GM23248 (cell line): ENCODE data around the gene SH3RF3.

Experiments used
- EZH2 ChIP-seq: fragments of 200-600 bp; sonication (generic); IDR thresholded peaks from 2 replicates; pipeline ENCODE4 v1.6.1; 2018; ENCODE audit warnings: antibody characterized with exemption, mild to moderate bottlenecking; ENCODE audit not compliant: insufficient read depth, poor library complexity, severe bottlenecking
- EZH2phosphoT487 ChIP-seq: fragments of 200-600 bp; sonication (generic); IDR thresholded peaks from 2 replicates; pipeline ENCODE4 v1.6.1; 2018; ENCODE audit warnings: antibody characterized with exemption, moderate library complexity, mild to moderate bottlenecking, low read depth; ENCODE audit not compliant: insufficient read depth

- no peak for TF ChIP-seq EZH2phosphoT487
- TF ChIP-seq EZH2: no peak
These were observed 133.1 kb downstream of the SH3RF3 start for GRCh38 chr2:109261906-109262631.
